Mesothelial cell of epicardium (in vitro differentiated cells): ENCODE data around the gene METRNL. TPM values are rescaled to one million over a fixed set of nuclear protein-coding genes. Genes with fewer than 3 reads are reported as not detected.
"Not testable (repeated sequence)": the region's sequence is repeated elsewhere in the genome, so short reads cannot be mapped to it uniquely, and the experiment has no call there.

Experiments used
- DNase-seq, 2 experiments: peaks; one replicate each; pipeline ENCODE4 v3.0.0; 2021; ENCODE audit warnings: low spot score in 2 of 2; ENCODE audit not compliant: unreplicated experiment in 2 of 2
- H3K27ac Mint-ChIP-seq: 2 replicates; pipeline ENCODE4 v1.8.0; 2021; ENCODE audit warnings: mixed read lengths
- H3K27me3 Mint-ChIP-seq: 2 replicates; pipeline ENCODE4 v1.8.0; 2021; ENCODE audit warnings: low read depth, mixed read lengths
- H3K36me3 Mint-ChIP-seq: 2 replicates; pipeline ENCODE4 v1.8.0; 2021; ENCODE audit warnings: mixed read lengths
- H3K4me1 Mint-ChIP-seq: 2 replicates; pipeline ENCODE4 v1.8.0; 2021; ENCODE audit warnings: mixed read lengths
- H3K4me3 Mint-ChIP-seq: 2 replicates; pipeline ENCODE4 v1.8.0; 2021; ENCODE audit warnings: mild to moderate bottlenecking, moderate library complexity, mixed read lengths
- H3K9me3 Mint-ChIP-seq: 2 replicates; pipeline ENCODE4 v1.8.0; 2021; ENCODE audit warnings: mixed read lengths
- total RNA-seq: library from RNA; stranded (reverse); gene quantifications from 3 replicates; pipeline ENCODE4 v1.2.1, GENCODE V29; 2021
- TF ChIP-seq, protein P1 (sequence below): fragments of 200-600 bp; sonication (generic); IDR thresholded peaks from one replicate; pipeline ENCODE4 v1.5.0; 2021; ENCODE audit warnings: antibody characterized with exemption; ENCODE audit not compliant: unreplicated experiment

Gene METRNL
- total RNA-seq, 1 donor from 2014 or later, result 106 TPM

DNA sequence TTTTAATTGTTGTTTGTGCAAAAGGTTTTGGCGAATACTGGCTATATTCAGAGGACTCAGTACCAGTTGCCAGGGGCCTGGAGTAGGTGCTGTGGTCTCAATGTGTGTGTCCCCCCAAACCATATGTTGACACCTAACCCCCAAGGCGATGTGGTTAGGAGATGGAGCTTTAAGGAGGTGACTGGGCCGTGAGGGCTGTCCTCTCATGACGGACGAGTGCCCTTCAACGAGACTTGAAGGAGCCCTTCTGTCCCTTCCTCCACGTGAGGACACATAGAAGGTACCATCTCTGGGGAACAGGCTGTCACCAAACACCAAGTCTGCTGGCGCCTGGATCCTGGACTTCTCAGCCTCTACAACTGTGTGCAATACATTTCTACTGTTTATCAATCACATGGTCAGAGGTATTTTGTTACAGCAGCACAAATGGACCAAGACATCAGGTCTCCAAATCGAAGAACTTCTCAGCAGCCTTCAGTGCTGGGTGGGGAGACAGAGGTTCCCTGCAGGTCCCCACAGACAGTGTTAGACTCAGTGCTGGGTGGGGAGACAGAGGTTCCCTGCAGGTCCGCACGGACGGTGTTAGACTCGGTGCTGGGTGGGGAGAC, 24.8 kb upstream of the METRNL start:
- TF ChIP-seq, protein P1, sequence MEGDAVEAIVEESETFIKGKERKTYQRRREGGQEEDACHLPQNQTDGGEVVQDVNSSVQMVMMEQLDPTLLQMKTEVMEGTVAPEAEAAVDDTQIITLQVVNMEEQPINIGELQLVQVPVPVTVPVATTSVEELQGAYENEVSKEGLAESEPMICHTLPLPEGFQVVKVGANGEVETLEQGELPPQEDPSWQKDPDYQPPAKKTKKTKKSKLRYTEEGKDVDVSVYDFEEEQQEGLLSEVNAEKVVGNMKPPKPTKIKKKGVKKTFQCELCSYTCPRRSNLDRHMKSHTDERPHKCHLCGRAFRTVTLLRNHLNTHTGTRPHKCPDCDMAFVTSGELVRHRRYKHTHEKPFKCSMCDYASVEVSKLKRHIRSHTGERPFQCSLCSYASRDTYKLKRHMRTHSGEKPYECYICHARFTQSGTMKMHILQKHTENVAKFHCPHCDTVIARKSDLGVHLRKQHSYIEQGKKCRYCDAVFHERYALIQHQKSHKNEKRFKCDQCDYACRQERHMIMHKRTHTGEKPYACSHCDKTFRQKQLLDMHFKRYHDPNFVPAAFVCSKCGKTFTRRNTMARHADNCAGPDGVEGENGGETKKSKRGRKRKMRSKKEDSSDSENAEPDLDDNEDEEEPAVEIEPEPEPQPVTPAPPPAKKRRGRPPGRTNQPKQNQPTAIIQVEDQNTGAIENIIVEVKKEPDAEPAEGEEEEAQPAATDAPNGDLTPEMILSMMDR, result no peak

DNA sequence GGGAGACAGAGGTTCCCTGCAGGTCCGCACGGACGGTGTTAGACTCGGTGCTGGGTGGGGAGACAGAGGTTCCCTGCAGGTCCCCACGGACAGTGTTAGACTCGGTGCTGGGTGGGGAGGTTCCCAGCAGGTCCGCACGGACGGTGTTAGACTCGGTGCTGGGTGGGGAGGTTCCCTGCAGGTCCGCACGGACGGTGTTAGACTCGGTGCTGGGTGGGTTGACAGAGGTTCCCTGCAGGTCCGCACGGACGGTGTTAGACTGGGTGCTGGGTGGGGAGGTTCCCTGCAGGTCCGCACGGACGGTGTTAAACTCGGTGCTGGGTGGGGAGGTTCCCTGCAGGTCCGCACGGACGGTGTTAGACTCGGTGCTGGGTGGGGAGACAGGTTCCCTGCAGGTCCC, 24.2 kb upstream of the METRNL start:
- not testable (repeated sequence) for H3K27ac Mint-ChIP-seq, H3K36me3 Mint-ChIP-seq, H3K4me3 Mint-ChIP-seq, H3K27me3 Mint-ChIP-seq, H3K9me3 Mint-ChIP-seq, DNase-seq
- peaks cover 23% of the 10 kb centered on the region for H3K4me1 Mint-ChIP-seq

More for the DNA sequence above, 24.8 kb upstream of the METRNL start:
- Mint-ChIP-seq H3K4me3 (no peak overlapping the region), H3K36me3 (no peaks in the 10 kb centered on the region), H3K9me3 (no peaks in the 10 kb centered on the region), H3K27me3 (no peaks in the 10 kb centered on the region), H3K27ac (no peak overlapping the region), H3K4me1 (peaks cover 23% of the 10 kb centered on the region)
- peak in 1 of 2 experiments; percentile 35 for DNase-seq

DNA sequence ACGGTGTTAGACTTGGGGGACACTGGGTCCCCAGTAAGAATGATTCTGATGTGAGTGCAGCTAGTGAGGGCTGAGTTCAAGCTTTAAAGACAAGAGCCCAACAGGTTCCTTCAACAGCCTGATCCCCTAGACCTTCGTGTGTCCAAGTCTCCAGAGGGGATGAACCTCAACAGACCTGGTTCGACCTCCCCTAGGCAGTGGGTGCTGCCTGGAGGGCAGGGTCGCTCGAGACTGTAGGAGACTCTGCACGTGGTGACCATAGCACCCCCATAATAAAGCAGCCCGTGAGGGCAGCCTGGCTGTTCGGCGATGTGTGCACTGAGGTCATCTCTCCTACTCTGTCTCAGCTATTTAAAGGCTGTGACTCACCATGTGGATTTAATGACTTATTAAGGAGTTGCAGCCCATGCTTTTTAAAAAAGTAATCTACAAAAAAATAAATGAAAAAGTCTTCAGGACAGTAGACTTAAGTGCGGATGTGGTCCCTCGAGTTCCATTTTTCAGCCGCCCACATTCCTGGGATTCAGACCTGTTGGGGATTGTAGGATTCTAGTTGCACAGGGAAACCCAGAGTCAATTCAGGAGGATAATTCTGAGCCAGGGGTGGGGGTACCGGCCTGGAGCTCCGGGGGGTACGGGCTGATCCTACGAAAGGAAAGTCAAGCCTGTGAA, 23.4 kb upstream of the METRNL start:
- Mint-ChIP-seq H3K36me3 (no peaks in the 10 kb centered on the region), H3K4me1 (peaks cover 17% of the 10 kb centered on the region), H3K27me3 (no peaks in the 10 kb centered on the region), H3K27ac (no peak overlapping the region), H3K9me3 (no peaks in the 10 kb centered on the region), H3K4me3 (no peak overlapping the region)
- TF ChIP-seq, protein P1, result no peak
- DNase-seq, result peak in 1 of 2 experiments; percentile 36

DNA sequence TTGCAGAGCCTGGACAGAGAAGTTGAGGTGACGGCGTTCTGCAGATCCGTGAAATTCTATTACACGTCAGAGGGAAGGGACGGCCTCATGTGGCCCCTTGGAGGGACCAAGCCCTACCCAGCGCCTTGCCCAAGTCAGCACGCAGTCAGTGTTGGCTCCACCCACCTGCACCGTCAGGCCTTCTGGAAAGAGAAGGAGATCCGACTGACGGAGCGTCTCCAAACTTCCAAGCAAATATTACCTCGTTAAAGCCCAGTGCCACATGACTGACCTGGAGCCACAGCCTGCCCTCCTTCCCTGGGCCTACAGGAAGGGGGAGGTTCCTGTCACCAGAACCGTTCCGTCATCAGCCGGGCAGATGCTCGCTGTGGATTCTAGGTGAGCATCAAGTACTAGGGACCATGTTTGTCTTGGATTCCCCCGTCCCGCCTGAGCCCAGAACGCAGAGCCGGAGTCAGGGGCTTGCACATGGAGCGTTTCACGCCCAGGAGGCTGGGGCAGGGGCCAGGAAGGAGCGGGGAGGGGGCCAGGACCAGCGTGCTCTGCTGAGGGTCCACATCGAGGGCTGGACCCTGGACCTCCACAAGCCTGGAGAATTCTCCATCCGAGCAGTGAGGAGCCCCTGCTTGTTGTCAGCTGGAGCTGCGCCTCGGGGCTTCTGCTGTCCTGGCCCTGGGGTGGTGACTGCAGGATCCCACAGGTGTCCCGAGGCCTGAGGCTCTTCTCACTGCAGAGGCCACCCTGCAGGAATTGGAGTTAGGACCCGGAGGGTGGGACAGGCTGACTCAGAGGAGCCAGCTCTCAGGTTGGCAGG, 22.6 kb upstream of the METRNL start:
- no peaks in the 10 kb centered on the region for H3K36me3 Mint-ChIP-seq
- no peaks in the 10 kb centered on the region for H3K9me3 Mint-ChIP-seq
- H3K4me1 Mint-ChIP-seq, result peaks cover 17% of the 10 kb centered on the region
- no peak overlapping the region for H3K27ac Mint-ChIP-seq
- TF ChIP-seq, protein P1, result no peak
- no peak overlapping the region for H3K4me3 Mint-ChIP-seq
- DNase-seq, result peak in 1 of 2 experiments; percentile 36
- no peaks in the 10 kb centered on the region for H3K27me3 Mint-ChIP-seq

DNA sequence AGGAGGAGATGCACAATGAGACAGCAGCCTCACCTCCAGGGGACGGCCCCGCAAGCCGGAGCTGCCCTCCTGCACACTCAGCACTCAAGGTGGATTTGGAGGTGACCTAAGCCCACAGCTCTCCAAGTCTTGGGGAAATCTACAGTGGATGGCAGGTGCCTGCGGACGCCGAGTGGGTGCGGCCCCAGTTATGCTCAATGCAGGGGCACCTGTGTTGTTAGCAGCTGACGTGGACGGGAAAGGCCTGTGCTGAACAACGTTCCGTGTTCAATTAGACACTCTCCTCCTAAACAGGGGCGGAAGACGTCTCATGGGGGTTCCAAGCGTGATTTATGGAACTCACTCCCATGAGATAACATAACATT, 22.0 kb upstream of the METRNL start:
- Mint-ChIP-seq H3K27me3 (no peaks in the 10 kb centered on the region), H3K36me3 (no peaks in the 10 kb centered on the region), H3K27ac (no peak overlapping the region), H3K9me3 (no peaks in the 10 kb centered on the region), H3K4me1 (peaks cover 14% of the 10 kb centered on the region), H3K4me3 (no peak overlapping the region)
- TF ChIP-seq, protein P1, result no peak
- DNase-seq, result peak in 1 of 2 experiments; percentile 37

DNA sequence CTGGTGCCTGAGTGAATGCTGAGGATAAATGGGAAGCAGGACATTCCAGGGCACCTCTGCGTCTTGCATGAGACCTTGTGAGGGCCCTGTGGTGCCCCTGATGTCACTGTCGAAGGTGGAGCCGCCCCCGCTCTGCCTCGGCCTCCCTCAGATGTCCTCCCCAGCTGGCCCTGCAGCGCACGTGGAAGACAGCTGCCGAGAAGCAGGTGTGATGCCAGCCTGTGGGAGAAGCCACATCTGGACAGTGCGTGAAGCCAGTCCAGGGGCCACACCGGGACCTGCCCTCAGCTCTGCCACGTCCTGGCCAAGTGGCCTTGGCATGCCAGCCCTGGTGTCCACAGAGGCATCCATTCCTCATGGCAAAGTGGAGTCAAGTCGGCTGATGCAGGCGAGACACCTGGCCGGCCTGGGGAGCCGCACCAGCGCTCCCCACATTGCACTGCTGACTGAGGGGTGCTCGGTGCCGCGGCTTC, 21.6 kb upstream of the METRNL start:
- TF ChIP-seq, protein P1, result no peak
- DNase-seq, result no peak
- Mint-ChIP-seq H3K4me3 (no peak overlapping the region), H3K36me3 (no peaks in the 10 kb centered on the region), H3K27me3 (no peaks in the 10 kb centered on the region), H3K27ac (no peak overlapping the region), H3K9me3 (no peaks in the 10 kb centered on the region), H3K4me1 (peaks cover 14% of the 10 kb centered on the region)
